GM18951 (cell line): ENCODE measurements around the gene TMPRSS2.

Experiments used
- POLR2A ChIP-seq: IDR thresholded peaks from 4 replicates; pipeline ENCODE4 v1.6.1; 2011; ENCODE audit warnings: mild to moderate bottlenecking; ENCODE audit not compliant: insufficient read length, insufficient read depth; ENCODE audit errors: extremely low read depth
- in situ Hi-C: fragments of 300-500 bp; cut with MboI; formaldehyde crosslinking; loops from one replicate; pipeline ENCODE4 v1.12.0; 2022; ENCODE audit warnings: low sequenced_read_pairs, mixed read lengths, inconsistent platforms; ENCODE audit not compliant: unreplicated experiment

The TMPRSS2 gene

GRCh38 chr21:41460578-41461527 lies 47.1 kb downstream of the TMPRSS2 start:
- TF ChIP-seq POLR2A: peak; percentile 33
- in situ Hi-C loops: no loop called here

GRCh38 chr21:41459884-41460534 lies 47.9 kb downstream of the TMPRSS2 start:
- TF ChIP-seq POLR2A: peak; percentile 46
- in situ Hi-C loops: loop anchor here (10.0 kb wide), 1 partner anchor 175 kb away; no protein-coding TSS in a partner anchor

DNA sequence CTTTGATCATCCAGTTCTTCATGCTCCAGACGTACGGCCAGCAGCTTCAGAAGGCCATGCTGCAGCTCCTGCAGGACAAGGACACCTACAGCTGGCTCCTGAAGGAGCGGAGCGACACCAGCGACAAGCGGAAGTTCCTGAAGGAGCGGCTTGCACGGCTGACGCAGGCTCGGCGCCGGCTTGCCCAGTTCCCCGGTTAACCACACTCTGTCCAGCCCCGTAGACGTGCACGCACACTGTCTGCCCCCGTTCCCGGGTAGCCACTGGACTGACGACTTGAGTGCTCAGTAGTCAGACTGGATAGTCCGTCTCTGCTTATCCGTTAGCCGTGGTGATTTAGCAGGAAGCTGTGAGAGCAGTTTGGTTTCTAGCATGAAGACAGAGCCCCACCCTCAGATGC lies 49.4 kb downstream of the TMPRSS2 start:
- peak; percentile 29 for TF ChIP-seq POLR2A
- in situ Hi-C loops: loop anchor here (10.0 kb wide), 1 partner anchor 174 kb away; no protein-coding TSS in a partner anchor

- in situ Hi-C loops: loop anchor here (10.0 kb wide), 1 partner anchor 173 kb away; no protein-coding TSS in a partner anchor
- no peak for TF ChIP-seq POLR2A
These were observed 49.8 kb downstream of the TMPRSS2 start for GRCh38 chr21:41458121-41458520.

DNA sequence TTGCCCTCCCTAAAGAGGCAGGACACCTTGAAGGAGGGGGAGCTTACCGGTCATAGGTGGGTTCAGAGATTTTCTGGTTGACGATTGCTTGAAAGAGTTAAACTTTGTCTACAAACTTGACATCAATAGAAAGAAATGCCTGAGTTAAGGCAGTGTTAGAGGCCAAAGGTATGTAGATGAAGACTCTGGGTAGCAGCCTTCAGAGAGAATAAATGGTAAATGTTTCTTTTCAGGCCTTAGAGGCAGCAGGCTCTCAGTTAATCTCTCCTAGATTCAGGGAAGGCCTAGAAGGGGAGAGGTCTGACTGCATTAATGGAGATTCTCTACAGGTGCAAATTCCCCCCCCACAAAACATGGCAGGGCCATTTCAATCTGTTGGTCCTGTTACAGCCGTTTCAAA lies 54.2 kb downstream of the TMPRSS2 start:
- in situ Hi-C loops: loop anchor here (10.0 kb wide), 1 partner anchor 169 kb away; no protein-coding TSS in a partner anchor

GRCh38 chr21:41453198-41453597 lies 54.8 kb downstream of the TMPRSS2 start:
- no peak for TF ChIP-seq POLR2A
- in situ Hi-C loops: loop anchor here (10.0 kb wide), 1 partner anchor 168 kb away; no protein-coding TSS in a partner anchor

More for the DNA sequence above, 54.2 kb downstream of the TMPRSS2 start:
- TF ChIP-seq POLR2A: no peak

GRCh38 chr21:41451753-41452676 lies 55.9 kb downstream of the TMPRSS2 start:
- TF ChIP-seq POLR2A: no peak

DNA sequence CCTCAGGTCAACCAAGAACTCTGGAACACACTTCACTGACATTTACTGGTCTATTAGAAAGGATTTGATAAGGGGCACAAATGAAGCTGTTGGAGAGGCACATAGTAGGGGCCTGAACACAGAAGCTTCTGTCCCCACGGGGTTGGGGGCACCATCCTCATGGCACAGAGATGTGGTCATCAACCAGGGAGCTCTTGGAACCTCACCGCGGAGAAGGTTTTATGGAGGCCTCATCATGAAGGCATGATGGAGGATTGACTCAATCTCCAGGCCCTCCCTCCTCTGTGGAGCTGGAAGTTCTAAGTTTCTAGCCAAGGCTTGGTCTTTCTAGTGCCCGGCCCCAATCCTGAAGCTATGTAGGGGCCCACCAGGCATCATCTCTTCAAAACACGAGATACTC lies 58.3 kb downstream of the TMPRSS2 start:
- peak; percentile 25 for TF ChIP-seq POLR2A

More at GRCh38 chr21:41451753-41452676, 55.9 kb downstream of the TMPRSS2 start:
- in situ Hi-C loops: loop anchor here (10.0 kb wide), 1 partner anchor 167 kb away; no protein-coding TSS in a partner anchor

GRCh38 chr21:41447356-41447755 lies 60.6 kb downstream of the TMPRSS2 start:
- in situ Hi-C loops: no loop called here
- no peak for TF ChIP-seq POLR2A

More for the DNA sequence above, 58.3 kb downstream of the TMPRSS2 start:
- in situ Hi-C loops: loop anchor here (10.0 kb wide), 1 partner anchor 165 kb away; no protein-coding TSS in a partner anchor

DNA sequence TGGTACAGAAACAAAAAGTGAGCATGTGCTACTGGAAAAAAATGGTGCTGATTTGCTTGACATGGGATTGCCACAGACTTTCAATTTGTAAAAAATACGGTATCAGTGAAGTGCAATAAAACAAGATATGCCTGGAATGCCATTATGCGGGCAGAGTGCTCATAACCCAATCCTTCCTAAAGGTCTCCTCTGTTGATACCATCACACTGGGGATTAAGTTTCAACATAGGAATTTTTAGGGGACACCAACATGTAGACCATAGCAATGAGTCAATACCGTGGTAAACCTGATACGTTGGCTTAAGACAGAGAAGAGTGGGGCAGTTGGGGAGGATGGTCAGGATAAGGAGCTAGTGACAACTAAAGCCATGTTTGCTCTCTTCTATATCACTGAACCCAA lies 61.4 kb downstream of the TMPRSS2 start:
- in situ Hi-C loops: no loop called here
- no peak for TF ChIP-seq POLR2A

DNA sequence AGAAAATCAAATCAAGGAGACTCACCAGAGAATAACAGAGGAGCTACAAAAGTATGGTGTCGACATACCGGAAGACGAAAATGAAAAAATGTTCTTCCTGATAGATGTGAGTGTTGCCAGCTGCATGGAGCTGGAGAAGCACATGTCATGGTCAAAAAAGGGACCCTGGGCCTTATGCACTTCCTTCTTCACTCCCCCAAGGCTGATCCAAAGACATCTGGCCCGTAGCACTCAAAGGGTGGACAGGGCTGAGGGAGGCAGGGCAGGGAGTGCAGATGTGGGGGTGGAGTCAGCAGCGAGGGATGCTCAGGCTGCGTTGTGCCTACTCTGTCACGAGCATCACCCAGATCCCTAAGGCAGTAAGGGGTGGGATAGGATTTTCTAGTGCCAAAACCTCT lies 62.5 kb downstream of the TMPRSS2 start:
- in situ Hi-C loops: no loop called here
- TF ChIP-seq POLR2A: peak; percentile 14
